ENCODE results near the gene EEF2K. TPM values are rescaled to one million over a fixed set of nuclear protein-coding genes. Genes with fewer than 3 reads are reported as not detected.

EEF2K gene
- total RNA-seq, 1 donor = 26.3 TPM

- peak; percentile 85 for TF ChIP-seq CTCF (IDR thresholded peaks at IDR 0.05; ENCODE audit: insufficient read depth, low read depth, low read length)
- peak; percentile 75 for DNase-seq (ENCODE audit: low read depth)
- H3K4me3 ChIP-seq (ENCODE audit: low read depth, low read length) = no peak overlapping the region
Measured at GRCh38 chr16:22321340-22322001, 115.4 kb downstream of the EEF2K start.

- H3K4me3 ChIP-seq (ENCODE audit: low read depth, low read length) = no peak overlapping the region
- no peak for TF ChIP-seq CTCF (IDR thresholded peaks at IDR 0.05; ENCODE audit: insufficient read depth, low read depth, low read length)
- no peak for DNase-seq (ENCODE audit: low read depth)
Measured at GRCh38 chr16:22322021-22322471, 116.0 kb downstream of the EEF2K start.

GRCh38 chr16:22322741-22323140, 116.7 kb downstream of the EEF2K start:
- no peak overlapping the region for H3K4me3 ChIP-seq (ENCODE audit: low read depth, low read length)
- TF ChIP-seq CTCF (IDR thresholded peaks at IDR 0.05; ENCODE audit: insufficient read depth, low read depth, low read length) = no peak
- no peak for DNase-seq (ENCODE audit: low read depth)

- DNase-seq (ENCODE audit: low read depth) = no peak
- no peak for TF ChIP-seq CTCF (IDR thresholded peaks at IDR 0.05; ENCODE audit: insufficient read depth, low read depth, low read length)
- no peak overlapping the region for H3K4me3 ChIP-seq (ENCODE audit: low read depth, low read length)
Measured at GRCh38 chr16:22323173-22323958, 117.3 kb downstream of the EEF2K start.

GRCh38 chr16:22323959-22324786, 118.1 kb downstream of the EEF2K start:
- no peak overlapping the region for H3K4me3 ChIP-seq (ENCODE audit: low read depth, low read length)
- TF ChIP-seq CTCF (IDR thresholded peaks at IDR 0.05; ENCODE audit: insufficient read depth, low read depth, low read length) = no peak
- DNase-seq (ENCODE audit: low read depth) = no peak

- no peak for TF ChIP-seq CTCF (IDR thresholded peaks at IDR 0.05; ENCODE audit: insufficient read depth, low read depth, low read length)
Measured at GRCh38 chr16:22324787-22325597, 118.9 kb downstream of the EEF2K start.

More at GRCh38 chr16:22324787-22325597, 118.9 kb downstream of the EEF2K start:
- no peak for DNase-seq (ENCODE audit: low read depth)
- H3K4me3 ChIP-seq (ENCODE audit: low read depth, low read length) = no peak overlapping the region
